GM11168 (cell line): ENCODE measurements around the gene APLF.

Source experiments
- in situ Hi-C: fragments of 300-500 bp; cut with MboI; formaldehyde crosslinking; loops from one replicate; pipeline ENCODE4 v1.12.0; 2022; ENCODE audit warnings: low sequenced_read_pairs; ENCODE audit not compliant: unreplicated experiment

The APLF gene

DNA sequence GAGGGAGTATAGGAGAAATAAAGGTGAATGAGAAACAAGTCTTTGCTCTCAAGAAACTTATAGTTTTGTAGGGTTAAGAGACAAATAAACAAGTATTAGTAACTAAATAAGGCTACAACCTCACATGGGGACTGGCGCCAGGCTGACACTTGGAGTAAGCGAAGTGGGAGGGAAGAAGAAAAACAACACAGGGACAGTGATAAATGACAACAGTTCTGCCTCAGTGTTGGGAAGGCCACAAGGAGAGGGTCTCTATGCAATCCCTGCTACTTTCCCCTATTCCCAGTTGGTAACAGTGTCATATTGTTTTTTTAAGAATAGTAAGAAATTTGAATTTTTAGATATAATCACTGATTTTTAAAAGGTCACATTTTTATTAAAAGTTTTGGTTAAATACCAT lies 4.0 kb downstream of the APLF start:
- in situ Hi-C loops: loop anchor here (10.0 kb wide), 1 partner anchor 443 kb away; no protein-coding TSS in a partner anchor

DNA sequence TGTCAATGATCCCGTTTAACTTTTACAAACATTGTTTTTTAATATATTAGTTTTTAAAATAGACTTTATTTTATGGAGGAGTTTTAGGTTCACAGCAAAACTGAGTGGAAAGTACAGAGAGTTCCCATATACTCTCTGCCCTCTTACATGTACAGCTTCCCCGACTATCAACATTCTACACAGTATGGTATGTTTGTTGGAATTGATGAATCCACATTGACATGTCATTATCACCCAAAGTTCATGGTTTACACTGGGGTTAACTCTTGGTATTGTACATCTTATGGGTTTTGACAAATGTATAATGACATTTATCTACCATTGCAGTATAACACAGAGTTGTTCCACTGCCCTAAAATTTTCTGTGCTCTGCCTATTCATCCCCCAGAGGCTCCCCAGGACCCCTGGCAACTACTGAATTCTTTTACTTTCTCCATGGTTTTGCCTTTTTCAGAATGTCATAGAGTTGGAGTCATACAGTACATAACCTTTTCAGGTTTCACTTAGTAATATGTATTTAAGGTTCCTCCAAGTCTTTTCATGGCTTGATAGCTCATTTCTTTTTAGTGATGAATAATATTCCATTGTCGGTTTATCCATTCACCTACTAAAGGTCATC lies 5.5 kb downstream of the APLF start:
- in situ Hi-C loops: loop anchor here (10.0 kb wide), 1 partner anchor 442 kb away; no protein-coding TSS in a partner anchor

DNA sequence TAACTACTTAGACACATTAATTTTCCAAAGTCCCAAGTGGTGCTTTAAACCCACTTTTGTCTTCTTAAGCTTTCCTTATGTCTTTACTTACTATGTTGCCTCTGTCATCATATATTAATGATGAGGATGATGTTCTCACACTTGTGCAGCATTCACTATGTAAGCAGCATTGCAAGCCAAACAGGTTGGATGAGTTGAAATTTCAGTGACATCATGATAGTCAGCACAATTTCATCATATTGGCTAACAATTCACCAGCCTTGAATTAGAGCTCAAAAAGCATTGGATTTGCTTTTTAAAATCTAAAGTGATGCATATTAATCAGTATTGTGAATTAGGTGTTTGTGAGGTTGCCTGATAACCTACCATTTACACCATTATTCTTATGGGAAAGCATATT lies 7.7 kb downstream of the APLF start:
- in situ Hi-C loops: loop anchor here (10.0 to 25.0 kb wide), 2 partner anchors 237 to 440 kb away; no protein-coding TSS in a partner anchor

DNA sequence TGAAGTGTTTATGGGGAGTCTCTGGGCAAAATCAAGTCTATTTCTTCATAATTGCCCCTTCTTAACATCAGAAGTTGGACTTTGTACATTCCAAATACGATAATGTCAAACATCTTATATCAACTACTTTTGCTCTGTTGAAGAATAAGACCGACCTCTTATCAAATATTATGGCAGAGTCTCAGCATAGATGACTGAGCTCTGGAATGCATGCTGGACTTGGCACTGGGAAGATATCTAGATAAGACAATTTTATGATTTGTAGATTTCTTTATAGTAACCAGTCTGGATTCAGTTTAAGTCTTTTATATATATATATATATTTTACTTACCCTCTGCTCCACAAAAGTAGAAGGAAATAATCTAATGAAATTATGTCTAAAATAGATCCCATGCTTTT lies 8.2 kb downstream of the APLF start:
- in situ Hi-C loops: loop anchor here (10.0 to 25.0 kb wide), 2 partner anchors 237 to 439 kb away; no protein-coding TSS in a partner anchor

DNA sequence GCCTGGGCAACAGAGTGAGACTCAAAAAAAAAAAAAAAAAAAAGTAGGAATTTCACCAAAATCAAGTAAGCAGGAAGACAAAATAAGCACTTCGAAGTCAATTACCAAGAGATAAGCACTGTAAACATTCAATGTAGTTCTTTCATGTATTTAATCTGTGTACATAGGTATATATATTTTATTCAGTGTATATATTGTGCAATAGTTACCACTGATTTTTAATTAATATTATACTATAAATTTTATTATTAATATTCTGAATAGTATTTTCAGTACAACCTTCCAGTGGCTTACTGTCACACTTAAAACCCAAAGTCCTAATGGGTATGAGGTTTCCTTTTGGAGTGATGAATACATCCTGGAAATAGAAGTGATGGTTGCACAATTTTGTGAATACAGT lies 9.1 kb downstream of the APLF start:
- in situ Hi-C loops: loop anchor here (10.0 to 25.0 kb wide), 2 partner anchors 236 to 438 kb away; no protein-coding TSS in a partner anchor

DNA sequence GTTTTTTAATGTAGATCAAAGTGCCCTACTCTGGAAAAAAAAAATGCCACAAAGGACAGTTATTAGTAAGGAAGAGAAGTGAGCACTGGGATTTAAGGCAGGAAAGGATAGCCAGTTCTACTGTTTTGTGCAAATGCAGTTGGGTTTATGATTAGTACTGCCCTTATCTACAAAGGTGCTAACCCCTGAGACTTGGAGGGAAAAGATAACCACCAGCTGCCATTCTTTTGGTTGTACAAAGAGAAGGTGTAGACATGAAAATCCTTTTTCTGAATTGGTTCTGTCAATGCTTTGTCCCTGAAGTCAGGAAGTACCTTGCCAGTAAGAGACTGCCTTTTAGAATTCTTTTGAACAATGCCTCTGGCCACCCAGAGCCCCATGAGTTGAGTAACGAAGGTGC lies 11.3 kb downstream of the APLF start:
- in situ Hi-C loops: loop anchor here (10.0 to 25.0 kb wide), 2 partner anchors 234 to 436 kb away; no protein-coding TSS in a partner anchor

DNA sequence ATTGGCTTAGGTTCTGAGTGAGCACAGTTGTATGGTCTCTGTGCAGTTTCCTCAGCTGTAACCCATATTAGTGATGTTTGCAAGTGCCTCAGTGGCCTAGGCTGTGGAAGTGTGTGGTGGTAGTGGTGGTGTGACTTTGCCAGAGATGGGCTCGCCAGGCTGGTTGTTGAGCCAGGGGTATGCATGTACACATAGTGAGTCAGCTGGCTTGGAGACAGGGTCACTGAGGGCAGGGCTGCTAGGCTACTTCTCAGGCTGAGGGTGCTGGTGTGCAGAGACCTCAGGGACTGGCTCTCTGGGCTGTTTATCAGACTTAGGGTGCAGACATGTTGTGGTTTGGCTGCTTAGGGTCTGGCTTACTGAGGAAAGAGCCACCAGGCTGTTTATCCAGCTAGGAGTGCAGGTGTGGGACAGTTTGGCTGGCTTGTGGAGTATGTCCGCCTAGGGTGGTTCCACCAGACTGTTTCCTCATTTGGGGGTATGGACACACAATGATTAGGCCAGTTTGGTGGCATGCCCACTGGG lies 15.0 kb downstream of the APLF start:
- in situ Hi-C loops: loop anchor here (25.0 kb wide), 1 partner anchor 230 kb away; no protein-coding TSS in a partner anchor

DNA sequence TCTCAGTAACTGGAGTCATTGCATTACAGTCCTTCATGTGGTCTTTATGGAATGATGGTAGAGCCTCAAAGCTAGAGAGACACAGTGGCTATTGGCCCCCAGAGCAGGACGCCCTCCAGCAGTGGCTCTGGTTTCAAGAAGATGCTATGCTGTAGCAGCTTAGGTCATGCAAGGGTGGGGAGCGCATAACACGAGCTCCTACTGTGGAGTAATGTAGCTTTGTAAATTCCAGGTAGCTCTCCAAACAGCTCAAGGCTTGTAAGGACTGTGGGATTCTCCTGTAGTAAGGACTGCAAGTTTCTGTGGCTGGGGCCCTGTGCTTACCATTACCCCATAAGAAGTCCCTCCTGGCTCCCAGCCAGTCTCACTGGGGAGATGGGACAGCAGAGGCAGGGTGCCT lies 15.6 kb downstream of the APLF start:
- in situ Hi-C loops: loop anchor here (25.0 kb wide), 1 partner anchor 229 kb away; no protein-coding TSS in a partner anchor

DNA sequence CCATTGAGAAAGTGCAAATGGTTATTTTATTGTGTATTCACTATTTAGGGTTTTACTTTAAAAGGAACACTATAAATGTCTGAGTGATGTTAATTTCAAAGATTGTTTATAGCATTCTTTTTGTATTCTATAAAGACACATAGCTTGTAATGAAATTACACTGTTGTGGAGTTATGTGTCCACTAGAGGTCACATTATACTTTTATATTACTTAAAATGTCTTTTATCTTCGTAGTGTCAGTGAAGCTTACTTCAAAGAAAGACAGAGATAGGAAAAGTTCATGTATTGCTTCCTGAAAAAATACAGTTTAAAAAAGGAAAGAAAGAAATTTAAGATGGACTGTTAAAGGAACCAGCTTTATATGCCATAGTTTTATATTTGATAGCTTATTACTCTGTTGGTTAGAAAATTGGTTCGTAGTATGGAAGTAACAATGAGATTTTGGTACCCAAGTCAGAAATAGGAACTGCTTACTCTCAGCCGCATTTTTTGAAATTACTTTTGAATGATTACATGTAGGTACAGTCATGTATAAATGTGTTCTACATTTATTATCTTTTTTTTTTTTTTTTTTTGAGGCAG lies 20.5 kb downstream of the APLF start:
- in situ Hi-C loops: loop anchor here (25.0 kb wide), 1 partner anchor 224 kb away; no protein-coding TSS in a partner anchor

DNA sequence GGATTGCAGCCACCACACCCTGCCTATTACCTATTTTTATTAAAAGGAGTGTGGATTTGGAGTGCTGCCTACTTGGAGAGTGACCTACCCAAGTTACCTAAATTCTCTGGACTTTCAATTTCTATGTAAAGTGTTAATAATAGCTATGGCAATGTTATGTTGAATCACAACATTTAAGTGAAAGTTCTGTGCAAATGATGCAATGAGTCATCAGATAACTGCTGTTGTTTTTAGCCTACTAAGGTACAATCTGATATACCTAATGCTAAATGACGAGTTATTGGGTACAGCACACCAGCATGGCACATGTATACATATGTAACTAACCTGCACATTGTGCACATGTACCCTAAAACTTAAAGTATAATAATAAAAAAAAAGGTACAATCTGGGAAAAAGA lies 21.2 kb downstream of the APLF start:
- in situ Hi-C loops: loop anchor here (25.0 kb wide), 1 partner anchor 224 kb away; no protein-coding TSS in a partner anchor

DNA sequence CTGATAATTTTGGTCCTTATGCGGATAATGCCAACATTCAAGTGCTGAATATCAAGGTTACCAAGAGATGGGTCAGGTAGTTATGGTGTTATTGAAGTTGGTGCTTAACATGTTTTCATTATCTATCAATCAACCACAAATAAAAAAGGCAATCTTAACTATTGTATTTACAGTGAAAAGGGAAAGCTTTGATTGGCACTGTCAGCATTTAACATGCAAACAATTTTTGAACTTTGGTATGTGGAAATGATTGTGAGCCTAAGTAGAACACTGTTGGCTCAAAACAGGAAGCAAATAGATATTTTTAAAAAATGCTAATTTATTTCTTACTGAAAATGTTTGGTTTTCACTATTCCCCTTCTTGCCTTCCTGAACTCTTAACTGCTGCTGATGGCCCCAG lies 21.9 kb downstream of the APLF start:
- in situ Hi-C loops: loop anchor here (25.0 kb wide), 1 partner anchor 223 kb away; no protein-coding TSS in a partner anchor

DNA sequence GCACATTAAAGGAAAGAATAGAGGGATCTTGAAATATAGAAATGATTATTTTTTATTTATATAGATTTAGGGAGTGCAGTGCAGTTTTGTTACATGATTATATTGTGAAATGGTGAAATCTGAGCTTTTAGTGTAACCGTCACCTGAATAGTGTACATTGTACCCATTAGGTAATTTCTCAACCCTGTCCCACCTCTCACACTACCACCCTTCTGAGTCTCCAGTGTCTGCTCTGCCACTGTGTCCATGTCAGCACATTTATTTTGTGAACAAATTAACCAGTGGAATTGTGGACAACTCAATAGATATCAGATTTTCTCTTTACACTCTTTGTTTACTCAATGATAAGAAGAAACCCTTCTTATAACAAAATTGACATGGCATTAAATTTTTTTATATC lies 24.2 kb downstream of the APLF start:
- in situ Hi-C loops: loop anchor here (10.0 to 25.0 kb wide), 2 partner anchors 93 to 221 kb away; no protein-coding TSS in a partner anchor

DNA sequence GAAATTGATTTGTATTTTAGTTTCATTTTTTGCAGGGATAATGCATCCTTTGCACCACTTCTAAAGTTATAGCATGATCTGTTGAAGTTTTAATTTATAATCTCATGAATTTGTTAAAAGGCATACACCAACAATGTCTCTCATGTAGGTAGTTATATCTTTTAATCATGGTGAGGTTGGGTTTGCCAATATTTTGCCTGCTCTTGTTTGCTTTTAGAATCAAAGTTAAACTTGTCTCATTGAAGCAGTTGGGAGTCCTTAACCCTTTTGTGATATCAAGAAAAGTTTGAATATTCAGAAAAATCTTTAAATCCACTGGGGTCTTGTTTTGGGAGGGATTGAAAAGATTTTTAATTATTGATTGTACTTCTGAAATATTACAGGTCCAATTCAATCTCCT lies 31.7 kb downstream of the APLF start:
- in situ Hi-C loops: loop anchor here (10.0 to 25.0 kb wide), 2 partner anchors 86 to 213 kb away; no protein-coding TSS in a partner anchor

DNA sequence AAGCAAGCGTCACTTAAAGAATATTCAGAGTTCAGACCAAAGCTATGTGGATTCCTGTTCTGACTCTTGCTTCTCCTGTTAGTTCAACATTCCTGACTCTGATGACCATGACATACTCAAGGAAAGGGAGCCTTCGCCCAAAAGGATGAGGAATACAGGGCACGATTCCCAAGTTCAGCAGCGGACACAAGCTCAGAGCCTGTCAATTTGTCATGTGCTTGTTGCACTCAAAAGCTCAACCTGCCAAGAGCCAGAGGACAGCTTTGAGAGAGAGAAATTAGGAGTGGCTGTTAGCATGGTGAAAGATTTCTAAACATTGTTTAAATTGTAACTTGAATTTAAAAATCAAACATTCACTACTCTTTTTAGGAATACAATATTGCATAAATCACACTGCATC lies 33.3 kb downstream of the APLF start:
- in situ Hi-C loops: no loop called here

DNA sequence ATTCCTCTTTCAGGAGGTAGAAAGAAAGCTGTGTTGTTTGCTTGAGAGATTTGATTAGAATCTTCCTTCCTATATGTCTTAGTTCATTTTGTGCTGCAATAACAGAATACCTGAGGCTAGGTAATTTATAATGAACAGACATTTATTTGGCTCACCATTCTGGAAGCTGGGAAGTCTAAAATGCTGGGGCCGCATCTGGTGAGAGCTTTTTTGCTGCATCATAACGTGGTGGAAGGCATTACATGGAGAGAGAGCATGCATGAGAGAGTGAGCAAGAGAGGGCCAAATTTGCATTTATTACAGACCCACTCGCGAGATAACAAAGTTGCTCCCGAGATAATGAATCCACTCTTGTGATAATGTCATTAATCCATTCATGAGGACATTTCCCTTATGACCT lies 34.4 kb downstream of the APLF start:
- in situ Hi-C loops: no loop called here

DNA sequence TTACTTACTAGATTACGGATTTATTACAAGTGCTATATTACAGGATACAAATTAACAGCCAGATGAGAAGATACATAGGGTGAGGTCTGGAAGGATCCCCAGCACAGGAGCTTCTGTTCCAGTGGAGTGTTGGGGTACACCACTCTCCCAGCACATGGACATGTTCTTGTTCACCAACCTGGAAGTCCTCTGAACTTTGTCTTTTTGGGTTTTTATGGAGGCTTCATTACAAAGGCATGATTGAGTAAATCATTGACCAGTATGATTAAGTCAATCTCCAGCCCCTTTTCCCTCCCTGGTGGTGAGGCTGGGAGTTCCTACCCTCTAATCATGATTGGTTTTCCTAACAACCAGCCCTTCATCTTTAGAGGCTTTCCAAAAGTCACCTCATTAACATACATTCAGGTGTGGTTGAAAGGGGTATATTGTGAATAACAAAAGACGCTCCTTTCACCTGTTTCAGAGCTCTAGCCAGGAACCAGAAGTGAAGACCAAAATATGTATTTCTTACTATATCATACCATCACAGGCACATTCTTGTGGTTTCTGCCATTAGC lies 38.3 kb downstream of the APLF start:
- in situ Hi-C loops: no loop called here

DNA sequence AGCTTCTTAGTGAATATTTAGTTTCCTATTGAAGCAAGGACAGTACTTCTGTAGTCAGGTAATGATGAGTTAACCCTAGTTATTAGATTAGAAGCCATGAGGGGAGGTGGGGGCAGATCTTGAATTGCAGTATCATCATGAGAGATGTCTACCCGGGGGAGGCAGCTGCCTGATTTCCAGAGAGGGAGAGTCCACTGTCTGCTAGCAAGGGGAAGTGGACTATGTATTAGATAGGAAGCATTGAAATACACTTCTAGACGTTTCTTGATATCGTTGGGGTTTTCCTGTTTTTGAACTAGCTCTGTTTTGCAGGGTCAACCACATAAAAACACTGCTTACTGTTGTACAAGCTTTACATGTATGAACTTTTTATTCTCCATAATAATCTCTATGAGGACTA lies 38.8 kb downstream of the APLF start:
- in situ Hi-C loops: no loop called here

DNA sequence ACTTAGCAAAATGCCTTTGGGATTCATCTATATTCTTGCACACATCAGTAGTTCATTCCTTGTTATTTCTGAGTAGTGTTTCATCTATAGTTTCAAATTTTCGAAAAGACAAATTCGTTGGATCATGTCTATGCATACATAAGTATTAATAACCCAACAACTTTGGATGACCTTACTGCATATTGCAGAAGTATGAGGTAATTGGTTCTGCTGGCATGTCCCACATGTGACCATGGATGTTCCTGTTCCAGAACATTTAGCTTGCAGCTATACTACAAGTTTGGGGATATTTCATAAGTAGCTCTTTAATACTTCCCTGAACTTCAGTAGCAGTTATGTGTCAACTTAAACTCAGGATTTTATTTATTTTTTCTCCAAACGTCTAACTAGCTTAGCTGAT lies 44.9 kb downstream of the APLF start:
- in situ Hi-C loops: no loop called here

DNA sequence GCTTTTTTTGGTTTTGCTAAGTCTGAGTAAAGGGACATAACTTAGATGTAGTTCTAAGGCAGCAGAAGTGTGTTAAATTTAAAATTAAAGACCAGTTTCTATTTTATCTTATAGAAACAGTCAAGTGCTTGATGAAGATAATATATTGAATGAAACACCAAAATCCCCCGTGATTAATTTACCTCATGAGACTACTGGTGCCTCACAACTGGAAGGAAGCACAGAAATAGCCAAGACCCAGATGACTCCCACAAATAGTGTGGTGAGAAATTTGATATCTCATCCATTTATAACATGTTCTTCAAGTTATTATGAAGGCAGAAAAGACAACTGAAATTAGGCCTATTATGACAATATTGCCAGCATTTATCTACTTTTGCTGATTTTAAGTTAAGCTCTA lies 45.6 kb downstream of the APLF start:
- in situ Hi-C loops: no loop called here

DNA sequence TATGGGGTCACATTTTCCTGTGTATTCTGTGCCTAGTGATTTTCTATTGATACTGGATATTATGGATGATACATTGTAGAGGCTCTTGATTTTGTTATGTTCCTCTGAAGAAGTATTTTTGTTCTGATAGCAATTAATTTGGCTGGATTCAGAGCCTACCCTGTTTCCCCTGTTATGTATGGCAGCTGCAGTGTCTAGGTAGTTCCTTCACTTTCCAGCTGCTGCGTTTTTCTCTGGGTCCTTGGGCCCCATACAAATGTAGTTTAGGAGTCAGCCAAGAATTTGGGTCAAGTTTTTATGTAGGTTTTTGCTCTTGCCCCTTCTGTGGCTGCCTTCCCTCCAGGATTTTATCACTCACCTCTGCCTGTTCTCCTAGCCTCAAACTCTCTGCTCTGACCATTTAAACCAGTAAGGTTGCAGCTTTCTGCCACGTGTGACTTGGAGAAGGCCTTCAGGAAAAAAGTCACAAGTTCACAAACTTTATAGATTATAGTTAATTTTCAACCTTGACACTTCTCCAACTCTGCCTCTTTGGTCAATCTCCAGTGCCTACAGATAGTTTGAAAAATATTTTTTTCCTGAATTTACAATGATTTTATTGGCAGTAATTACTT lies 47.0 kb downstream of the APLF start:
- in situ Hi-C loops: no loop called here
